Hepatocyte (in vitro differentiated cells): ENCODE results near the gene HAAO. TPM values are rescaled to one million over a fixed set of nuclear protein-coding genes. Genes with fewer than 3 reads are reported as not detected.

Experiments used
- DNase-seq: peaks from one replicate; pipeline ENCODE4 v3.0.0-alpha.2; 2016; ENCODE audit warnings: low spot score
- H2AFZ ChIP-seq: fragments of 200-600 bp; sonication (generic); 2 replicates; pipeline ENCODE4 v1.6.0; 2016; ENCODE audit warnings: antibody characterized with exemption, mild to moderate bottlenecking
- H3K27ac ChIP-seq: fragments of 200-600 bp; sonication (generic); 2 replicates; pipeline ENCODE4 v1.5.1; 2016; ENCODE audit warnings: mild to moderate bottlenecking
- H3K27me3 ChIP-seq: fragments of 200-600 bp; sonication (generic); 2 replicates; pipeline ENCODE4 v1.6.1; 2016
- H3K36me3 ChIP-seq: fragments of 200-600 bp; sonication (generic); replicated peaks from 2 replicates; pipeline ENCODE4 v1.5.1; 2016; ENCODE audit warnings: low read depth; ENCODE audit not compliant: insufficient read depth
- H3K4me1 ChIP-seq: fragments of 200-600 bp; sonication (generic); 2 replicates; pipeline ENCODE4 v1.5.1; 2016; ENCODE audit warnings: mild to moderate bottlenecking, moderate library complexity; ENCODE audit not compliant: insufficient read depth
- H3K4me2 ChIP-seq: fragments of 200-600 bp; sonication (generic); 2 replicates; pipeline ENCODE4 v1.6.0; 2016
- H3K4me3 ChIP-seq: fragments of 200-600 bp; sonication (generic); 2 replicates; pipeline ENCODE4 v1.5.1; 2016; ENCODE audit warnings: mild to moderate bottlenecking
- H3K79me2 ChIP-seq: fragments of 200-600 bp; sonication (generic); 2 replicates; pipeline ENCODE4 v1.6.0; 2017; ENCODE audit warnings: mild to moderate bottlenecking
- H3K9me2 ChIP-seq: fragments of 200-600 bp; sonication (generic); replicated peaks from 2 replicates; pipeline ENCODE4 v1.6.0; 2017; ENCODE audit warnings: mild to moderate bottlenecking; ENCODE audit not compliant: insufficient read depth
- H3K9me3 ChIP-seq: fragments of 200-600 bp; sonication (generic); 2 replicates; pipeline ENCODE4 v1.5.1; 2016; ENCODE audit warnings: low read depth, mild to moderate bottlenecking
- H4K20me1 ChIP-seq: fragments of 200-600 bp; sonication (generic); 2 replicates; pipeline ENCODE4 v1.6.0; 2016; ENCODE audit warnings: mild to moderate bottlenecking; ENCODE audit not compliant: insufficient read depth, poor library complexity, severe bottlenecking
- CTCF ChIP-seq: fragments of 200-600 bp; sonication (generic); IDR thresholded peaks from 2 replicates; pipeline ENCODE4 v1.5.1; 2016; ENCODE audit warnings: antibody characterized with exemption, mild to moderate bottlenecking; ENCODE audit not compliant: poor library complexity
- EZH2 ChIP-seq: fragments of 200-600 bp; sonication (generic); IDR thresholded peaks from 2 replicates; pipeline ENCODE4 v1.6.1; 2016; ENCODE audit warnings: antibody characterized with exemption, mild to moderate bottlenecking, borderline replicate concordance
- EZH2phosphoT487 ChIP-seq: fragments of 200-600 bp; sonication (generic); IDR thresholded peaks from one replicate; pipeline ENCODE4 v1.6.1; 2018; ENCODE audit warnings: antibody characterized with exemption, mild to moderate bottlenecking, low read depth, moderate library complexity; ENCODE audit not compliant: unreplicated experiment, severe bottlenecking
- WGBS: methylation state at CpG from one replicate; pipeline ENCODE4 v1.1.6; 2016; ENCODE audit warnings: low lambda C conversion rate; ENCODE audit errors: missing lambda C conversion rate; 5-methylcytosine and 5-hydroxymethylcytosine counted together
- polyA plus RNA-seq: library from polyadenylated mRNA; unstranded; fragments of >200 nt; fragmentation: Nextera tagmentation; extraction: Ambion mirVana; gene quantifications from 2 replicates; pipeline ENCODE4 v1.2.1, GENCODE V29; 2016
- total RNA-seq: library from RNA; depleted of rRNA; stranded (reverse); fragments of >200 nt; gene quantifications from 2 replicates; pipeline ENCODE4 v1.2.3, GENCODE V29; 2014

The HAAO gene
- total and polyA plus RNA-seq, 2 experiments from 2014 or later: 22.0 to 35.4 TPM

DNA sequence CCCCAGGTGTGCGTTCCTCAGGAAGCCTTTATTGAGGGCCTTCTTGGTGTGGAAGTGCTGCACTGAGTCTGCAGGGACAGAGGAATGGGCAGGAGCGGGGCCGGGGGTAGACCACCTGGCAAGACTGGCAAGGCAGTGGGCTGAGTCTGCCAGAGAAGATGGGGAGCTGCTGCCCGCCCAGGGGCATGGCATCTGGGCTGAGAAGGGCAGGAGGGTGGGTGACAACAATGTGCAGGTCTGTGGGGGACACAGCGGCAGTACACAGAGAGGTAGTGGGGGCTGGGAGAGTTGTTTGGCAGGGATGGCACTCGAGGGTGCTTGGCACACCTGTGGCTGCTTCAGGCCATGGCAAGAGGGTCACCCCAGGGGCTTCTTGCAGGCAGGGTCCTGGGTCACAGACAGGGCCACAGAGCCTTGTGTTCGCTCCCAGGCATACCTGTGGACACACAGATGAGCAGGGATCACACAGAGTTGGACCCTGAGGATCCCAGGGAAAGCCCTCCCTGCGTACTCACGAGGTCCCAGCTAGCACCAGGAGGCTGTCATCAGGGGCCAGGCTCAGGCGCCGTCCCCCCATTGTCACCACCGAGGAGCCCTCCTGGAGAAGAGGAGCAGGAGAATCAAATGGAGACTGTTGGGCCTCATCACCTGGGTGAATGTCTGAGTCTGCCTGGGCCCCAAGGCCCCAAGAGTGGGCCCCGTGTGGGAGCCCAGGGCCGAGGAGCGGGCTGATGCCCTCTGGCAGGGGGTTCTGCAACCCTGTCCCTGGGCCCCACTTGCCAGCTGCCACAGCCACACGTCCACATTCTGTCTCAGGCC lies 25.1 kb downstream of the HAAO start:
- Histone ChIP-seq H3K79me2 (no peaks in the 10 kb centered on the region), H3K4me2 (no peak overlapping the region), H3K27me3 (no peaks in the 10 kb centered on the region), H2AFZ (no peak overlapping the region), H3K9me2 (no peaks in the 10 kb centered on the region), H3K27ac (no peak overlapping the region), H3K36me3 (no peaks in the 10 kb centered on the region), H4K20me1 (no peaks in the 10 kb centered on the region), H3K4me3 (no peak overlapping the region), H3K4me1 (no peaks in the 10 kb centered on the region), H3K9me3 (no peaks in the 10 kb centered on the region)
- WGBS: 92% methylated on average over 16 of the region's 16 CpGs
- no peak for TF ChIP-seq EZH2
- no peak for TF ChIP-seq EZH2phosphoT487
- TF ChIP-seq CTCF: no peak
- DNase-seq: no peak

- H3K4me3 ChIP-seq: no peak overlapping the region
- no peak for DNase-seq
- 98% methylated on average over 9 of the region's 9 CpGs for WGBS
- H3K4me2 ChIP-seq: no peak overlapping the region
- H3K9me3 ChIP-seq: no peaks in the 10 kb centered on the region
- no peak overlapping the region for H2AFZ ChIP-seq
- H3K79me2 ChIP-seq: no peaks in the 10 kb centered on the region
- H3K9me2 ChIP-seq: no peaks in the 10 kb centered on the region
- H3K27ac ChIP-seq: no peak overlapping the region
- TF ChIP-seq EZH2: no peak
- no peaks in the 10 kb centered on the region for H3K36me3 ChIP-seq
- H4K20me1 ChIP-seq: no peaks in the 10 kb centered on the region
- H3K27me3 ChIP-seq: no peaks in the 10 kb centered on the region
- no peaks in the 10 kb centered on the region for H3K4me1 ChIP-seq
Measured at GRCh38 chr2:42765686-42766085, 26.7 kb downstream of the HAAO start.

DNA sequence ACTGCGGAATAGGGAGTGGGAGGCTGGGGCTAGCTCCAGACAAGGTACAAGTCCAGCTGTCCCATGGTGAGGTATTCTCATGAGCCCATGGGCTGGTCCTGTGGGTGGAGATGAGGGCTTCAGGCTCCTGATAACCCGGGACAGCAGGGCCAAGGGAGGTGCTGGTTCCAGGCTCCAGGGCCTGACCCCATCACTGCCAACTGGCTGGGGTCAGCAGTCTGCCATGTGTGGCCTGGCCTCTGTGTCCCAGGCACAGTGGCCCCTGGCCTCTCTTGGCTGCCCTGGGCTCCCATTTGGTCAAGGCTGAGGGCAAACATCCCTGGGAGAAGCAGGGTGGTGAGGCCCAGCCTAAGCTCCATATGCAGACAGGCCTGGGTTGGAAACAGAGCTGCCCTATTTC lies 27.5 kb downstream of the HAAO start:
- Histone ChIP-seq H3K36me3 (no peaks in the 10 kb centered on the region), H2AFZ (no peak overlapping the region), H4K20me1 (no peaks in the 10 kb centered on the region), H3K4me3 (no peak overlapping the region), H3K9me2 (no peaks in the 10 kb centered on the region), H3K79me2 (no peaks in the 10 kb centered on the region), H3K27ac (no peak overlapping the region), H3K4me2 (no peak overlapping the region), H3K27me3 (no peaks in the 10 kb centered on the region), H3K4me1 (no peaks in the 10 kb centered on the region), H3K9me3 (no peaks in the 10 kb centered on the region)
- WGBS: 96% methylated on average over 2 of the region's 2 CpGs
- TF ChIP-seq CTCF: no peak
- no peak for TF ChIP-seq EZH2
- TF ChIP-seq EZH2phosphoT487: no peak
- DNase-seq: no peak

GRCh38 chr2:42764096-42764495 lies 28.3 kb downstream of the HAAO start, which contains the start of gene OXER1:
Gene OXER1 (minus strand): TSS chr2:42764135. CDS start chr2:42764062, 73 bp downstream.
- Histone ChIP-seq H3K4me1 (no peaks in the 10 kb centered on the region), H3K36me3 (no peaks in the 10 kb centered on the region), H3K4me3 (no peak within 1 kb of the TSS), H3K79me2 (no peaks in the 10 kb centered on the region), H3K4me2 (no peak within 1 kb of the TSS), H3K27ac (no peak within 1 kb of the TSS), H2AFZ (no peak within 1 kb of the TSS), H3K9me3 (no peaks in the 10 kb centered on the region), H3K9me2 (no peaks in the 10 kb centered on the region), H4K20me1 (no peaks in the 10 kb centered on the region), H3K27me3 (no peaks in the 10 kb centered on the region)
- 79% methylated on average over 5 of the region's 5 CpGs for WGBS
- TF ChIP-seq EZH2phosphoT487 (no peak), CTCF (no peak), EZH2 (no peak)
- DNase-seq: no peak
